Thyroid gland (tissue), 4 donors: ENCODE measurements around the gene LAMP1.

ENCODE experiments used
- POLR2A ChIP-seq, 2 donors: fragments of 450-650 bp; IDR thresholded peaks; one replicate each; pipeline ENCODE4 v1.6.1; 2017; ENCODE audit warnings: antibody characterized with exemption in 2 of 2, mild to moderate bottlenecking in 2 of 2, moderate library complexity in 1 of 2
- TF ChIP-seq, protein P1 (sequence below), 6 experiments: fragments of 200-600 bp in 3 of 6; fragments of 450-650 bp in 3 of 6; sonication (generic) in 3 of 6; IDR thresholded peaks; one replicate each; pipeline ENCODE4 v1.5.1; 2016 to 2019; ENCODE audit warnings: antibody characterized with exemption in 6 of 6, mild to moderate bottlenecking in 2 of 6, inconsistent platforms in 1 of 6, moderate library complexity in 1 of 6

DNA sequence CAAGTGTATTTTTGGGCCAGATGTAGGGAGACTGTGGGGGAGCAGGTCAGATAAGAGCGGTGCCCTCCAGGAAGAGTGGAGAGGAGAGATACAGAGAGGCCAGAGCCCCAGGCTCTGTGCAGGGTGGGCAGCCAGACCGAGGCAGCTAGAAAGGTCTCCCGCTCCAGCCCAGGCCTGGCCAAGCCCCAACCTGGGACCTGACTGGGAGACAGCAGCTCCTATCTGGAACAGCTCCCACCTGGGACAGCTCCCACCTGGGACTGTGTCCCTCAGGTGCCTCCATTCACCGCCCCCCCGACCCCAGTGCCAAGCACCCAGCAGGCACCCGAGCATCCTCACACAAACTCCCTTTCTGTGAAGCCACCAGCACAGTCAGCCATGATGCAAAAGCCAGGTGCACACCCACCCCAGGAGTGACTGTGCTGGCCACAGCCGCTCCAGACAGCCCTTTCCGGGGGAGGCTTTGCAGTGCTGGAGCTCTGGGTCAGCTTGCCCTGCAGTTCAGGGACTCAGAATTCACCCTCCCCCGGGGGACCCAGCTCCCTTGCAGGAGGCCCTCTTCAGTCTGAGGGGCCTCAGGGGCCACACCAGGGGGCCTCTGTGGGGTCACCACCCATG is 69.0 kb downstream of the LAMP1 start:
- TF ChIP-seq POLR2A (IDR thresholded peaks at IDR 0.05) = no peak
- TF ChIP-seq, protein P1, sequence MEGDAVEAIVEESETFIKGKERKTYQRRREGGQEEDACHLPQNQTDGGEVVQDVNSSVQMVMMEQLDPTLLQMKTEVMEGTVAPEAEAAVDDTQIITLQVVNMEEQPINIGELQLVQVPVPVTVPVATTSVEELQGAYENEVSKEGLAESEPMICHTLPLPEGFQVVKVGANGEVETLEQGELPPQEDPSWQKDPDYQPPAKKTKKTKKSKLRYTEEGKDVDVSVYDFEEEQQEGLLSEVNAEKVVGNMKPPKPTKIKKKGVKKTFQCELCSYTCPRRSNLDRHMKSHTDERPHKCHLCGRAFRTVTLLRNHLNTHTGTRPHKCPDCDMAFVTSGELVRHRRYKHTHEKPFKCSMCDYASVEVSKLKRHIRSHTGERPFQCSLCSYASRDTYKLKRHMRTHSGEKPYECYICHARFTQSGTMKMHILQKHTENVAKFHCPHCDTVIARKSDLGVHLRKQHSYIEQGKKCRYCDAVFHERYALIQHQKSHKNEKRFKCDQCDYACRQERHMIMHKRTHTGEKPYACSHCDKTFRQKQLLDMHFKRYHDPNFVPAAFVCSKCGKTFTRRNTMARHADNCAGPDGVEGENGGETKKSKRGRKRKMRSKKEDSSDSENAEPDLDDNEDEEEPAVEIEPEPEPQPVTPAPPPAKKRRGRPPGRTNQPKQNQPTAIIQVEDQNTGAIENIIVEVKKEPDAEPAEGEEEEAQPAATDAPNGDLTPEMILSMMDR (IDR thresholded peaks at IDR 0.05) = no peak
